T47D (cell line): ENCODE measurements around the gene CTBP2.
"Not testable (repeated sequence)": the region's sequence is repeated elsewhere in the genome, so short reads cannot be mapped to it uniquely, and the experiment has no call there.

ENCODE experiments used
- DNase-seq, 2 experiments: peaks; one replicate each; pipeline versions ENCODE4 v3.0.0 to v3.0.0-alpha.2; 2011 to 2012; ENCODE audit warnings: low read depth in 1 of 2, low spot score in 1 of 2
- JUND ChIP-seq: IDR thresholded peaks from 2 replicates; pipeline ENCODE4 v1.6.1; 2012; ENCODE audit warnings: low read depth
- in situ Hi-C: cut with HindIII; loops from 2 replicates; pipeline ENCODE4 v1.10.0; 2016; ENCODE audit warnings: low sequenced_read_pairs, low pct_unique_long_range_greater_than_20kb

The CTBP2 gene

GRCh38 chr10:125174360-125174759, 14.0 kb upstream of the CTBP2 start:
- no peak for TF ChIP-seq JUND
- in situ Hi-C loops, result no loop called here
- no peak for DNase-seq

GRCh38 chr10:125172694-125173093, 12.3 kb upstream of the CTBP2 start:
- in situ Hi-C loops, result no loop called here
- no peak for DNase-seq
- TF ChIP-seq JUND, result no peak

GRCh38 chr10:125171402-125172306, 11.3 kb upstream of the CTBP2 start:
- no peak for DNase-seq
- TF ChIP-seq JUND, result no peak
- in situ Hi-C loops, result no loop called here

- in situ Hi-C loops, result no loop called here
- DNase-seq, result no peak
- no peak for TF ChIP-seq JUND
These were observed 9.6 kb upstream of the CTBP2 start for GRCh38 chr10:125169915-125170314.

GRCh38 chr10:125169279-125169678, 8.9 kb upstream of the CTBP2 start:
- no peak for TF ChIP-seq JUND
- peak; percentile 36 to 40 for DNase-seq
- in situ Hi-C loops, result no loop called here

- DNase-seq, result no peak
- no peak for TF ChIP-seq JUND
- in situ Hi-C loops, result no loop called here
These were observed 6.3 kb upstream of the CTBP2 start for GRCh38 chr10:125166658-125167057.

- no peak for DNase-seq
- in situ Hi-C loops, result no loop called here
- TF ChIP-seq JUND, result no peak
These were observed 5.5 kb upstream of the CTBP2 start for GRCh38 chr10:125165584-125166573.

- DNase-seq, result no peak
- in situ Hi-C loops, result no loop called here
- TF ChIP-seq JUND, result no peak
These were observed 4.1 kb upstream of the CTBP2 start for GRCh38 chr10:125164421-125164820.

GRCh38 chr10:125163803-125164202, 3.4 kb upstream of the CTBP2 start:
- in situ Hi-C loops, result no loop called here
- no peak for TF ChIP-seq JUND

GRCh38 chr10:125163312-125163711, 2.9 kb upstream of the CTBP2 start:
- DNase-seq, in situ Hi-C loops: not testable (repeated sequence)

More at GRCh38 chr10:125163803-125164202, 3.4 kb upstream of the CTBP2 start:
- DNase-seq, result no peak

GRCh38 chr10:125162120-125162931, 2.0 kb upstream of the CTBP2 start:
- in situ Hi-C loops, result no loop called here
- TF ChIP-seq JUND, result no peak
- peak; percentile 33 to 57 for DNase-seq

GRCh38 chr10:125161707-125162119, 1.4 kb upstream of the CTBP2 start:
- in situ Hi-C loops, result no loop called here
- TF ChIP-seq JUND, result no peak
- DNase-seq, result peak in 1 of 2 experiments; percentile 37
